Non-pigmented ciliary epithelial cell (primary cell): ENCODE measurements around the gene UGT2B28.
"Not testable (repeated sequence)": the region's sequence is repeated elsewhere in the genome, so short reads cannot be mapped to it uniquely, and the experiment has no call there.

ENCODE experiments used
- DNase-seq: peaks from one replicate; pipeline ENCODE4 v3.0.0-alpha.2; 2010; ENCODE audit warnings: low read depth

Gene UGT2B28

GRCh38 chr4:69343558-69344420, 63.5 kb downstream of the UGT2B28 start:
- not testable (repeated sequence) for DNase-seq
